Measurements from ENCODE around the gene C2orf66.
A peak's percentile ranks its signal among the peaks of the same experiment; 100 is the strongest.

C2orf66 gene

GRCh38 chr2:196808083-196808665, 981 bp downstream of the C2orf66 start:
- no peak for TF ChIP-seq CTCF (IDR thresholded peaks at IDR 0.05; ENCODE audit: insufficient read depth, low read depth, low read length, missing control alignments)
- H3K4me3 ChIP-seq (ENCODE audit: low read depth, low read length), result no peak overlapping the region
- DNase-seq (ENCODE audit: low read depth), result peak; percentile 3

GRCh38 chr2:196804381-196804780, 4.8 kb downstream of the C2orf66 start:
- no peak for TF ChIP-seq CTCF (IDR thresholded peaks at IDR 0.05; ENCODE audit: insufficient read depth, low read depth, low read length, missing control alignments)
- DNase-seq (ENCODE audit: low read depth), result no peak
- H3K4me3 ChIP-seq (ENCODE audit: low read depth, low read length), result no peak overlapping the region

- no peak overlapping the region for H3K4me3 ChIP-seq (ENCODE audit: low read depth, low read length)
- DNase-seq (ENCODE audit: low read depth), result no peak
- TF ChIP-seq CTCF (IDR thresholded peaks at IDR 0.05; ENCODE audit: insufficient read depth, low read depth, low read length, missing control alignments), result no peak
These were observed 6.8 kb downstream of the C2orf66 start for GRCh38 chr2:196802401-196802800.

GRCh38 chr2:196801674-196802261, 7.4 kb downstream of the C2orf66 start:
- no peak overlapping the region for H3K4me3 ChIP-seq (ENCODE audit: low read depth, low read length)
- no peak for TF ChIP-seq CTCF (IDR thresholded peaks at IDR 0.05; ENCODE audit: insufficient read depth, low read depth, low read length, missing control alignments)

GRCh38 chr2:196798980-196799379, 10.2 kb downstream of the C2orf66 start:
- H3K4me3 ChIP-seq (ENCODE audit: low read depth, low read length), result peak overlapping the region; percentile 92

More at GRCh38 chr2:196801674-196802261, 7.4 kb downstream of the C2orf66 start:
- no peak for DNase-seq (ENCODE audit: low read depth)

GRCh38 chr2:196792865-196793264, 16.3 kb downstream of the C2orf66 start:
- DNase-seq (ENCODE audit: low read depth), result no peak
- no peak overlapping the region for H3K4me3 ChIP-seq (ENCODE audit: low read depth, low read length)
- no peak for TF ChIP-seq CTCF (IDR thresholded peaks at IDR 0.05; ENCODE audit: insufficient read depth, low read depth, low read length, missing control alignments)

More at GRCh38 chr2:196798980-196799379, 10.2 kb downstream of the C2orf66 start:
- no peak for DNase-seq (ENCODE audit: low read depth)
- no peak for TF ChIP-seq CTCF (IDR thresholded peaks at IDR 0.05; ENCODE audit: insufficient read depth, low read depth, low read length, missing control alignments)

Data from GM12865 (cell line).